Measurements from ENCODE around the gene CIT. TPM values are rescaled to one million over a fixed set of nuclear protein-coding genes. Genes with fewer than 3 reads are reported as not detected.

CIT gene
- total RNA-seq, 1 donor from 2014 or later = 1.1 TPM

GRCh38 chr12:119770146-119770545 is 107.0 kb downstream of the CIT start:
- intact Hi-C loops (cut with DNase I) = no loop called here
- DNase-seq (ENCODE audit: missing footprints) (no peak), ATAC-seq (no peak)

- intact Hi-C loops (cut with DNase I) = no loop called here
- DNase-seq (ENCODE audit: missing footprints) (no peak), ATAC-seq (no peak)
These were observed 114.5 kb downstream of the CIT start for GRCh38 chr12:119762619-119763018.

GRCh38 chr12:119758722-119759121 is 118.4 kb downstream of the CIT start:
- intact Hi-C loops (cut with DNase I) = no loop called here
- DNase-seq (ENCODE audit: missing footprints) (no peak), ATAC-seq (no peak)

- intact Hi-C loops (cut with DNase I) = no loop called here
- DNase-seq (ENCODE audit: missing footprints) = no peak
These were observed 118.9 kb downstream of the CIT start for GRCh38 chr12:119758234-119758633.

GRCh38 chr12:119751961-119752360 is 125.2 kb downstream of the CIT start:
- intact Hi-C loops (cut with DNase I) = no loop called here
- DNase-seq (ENCODE audit: missing footprints) (no peak), ATAC-seq (no peak)

More at GRCh38 chr12:119758234-119758633, 118.9 kb downstream of the CIT start:
- ATAC-seq = no peak

- DNase-seq (ENCODE audit: missing footprints) (no peak), ATAC-seq (no peak)
- intact Hi-C loops (cut with DNase I) = no loop called here
These were observed 127.5 kb downstream of the CIT start for GRCh38 chr12:119749666-119750065.

- intact Hi-C loops (cut with DNase I) = no loop called here
- no peak for ATAC-seq
- no peak for DNase-seq (ENCODE audit: missing footprints)
These were observed 128.6 kb downstream of the CIT start for GRCh38 chr12:119748497-119748896.

- intact Hi-C loops (cut with DNase I) = no loop called here
- no peak for DNase-seq (ENCODE audit: missing footprints)
- no peak for ATAC-seq
These were observed 131.0 kb downstream of the CIT start for GRCh38 chr12:119746169-119746568.

GRCh38 chr12:119744900-119745606 is 132.1 kb downstream of the CIT start:
- intact Hi-C loops (cut with DNase I) = no loop called here
- no peak for ATAC-seq
- no peak for DNase-seq (ENCODE audit: missing footprints)

- intact Hi-C loops (cut with DNase I) = no loop called here
- DNase-seq (ENCODE audit: missing footprints) = no peak
- no peak for ATAC-seq
These were observed 134.4 kb downstream of the CIT start for GRCh38 chr12:119742700-119743099.

- intact Hi-C loops (cut with DNase I) = no loop called here
- DNase-seq (ENCODE audit: missing footprints) (no peak), ATAC-seq (no peak)
These were observed 136.3 kb downstream of the CIT start for GRCh38 chr12:119740830-119741229.

- intact Hi-C loops (cut with DNase I) = no loop called here
- DNase-seq (ENCODE audit: missing footprints) = no peak
- ATAC-seq = no peak
These were observed 142.0 kb downstream of the CIT start for GRCh38 chr12:119735079-119735478.

GRCh38 chr12:119730381-119730780 is 146.7 kb downstream of the CIT start:
- no peak for ATAC-seq
- intact Hi-C loops (cut with DNase I) = no loop called here
- no peak for DNase-seq (ENCODE audit: missing footprints)

GRCh38 chr12:119729871-119730270 is 147.2 kb downstream of the CIT start:
- DNase-seq (ENCODE audit: missing footprints) = no peak
- intact Hi-C loops (cut with DNase I) = no loop called here
- ATAC-seq = no peak

GRCh38 chr12:119728444-119728745 is 148.7 kb downstream of the CIT start:
- intact Hi-C loops (cut with DNase I) = no loop called here
- DNase-seq (ENCODE audit: missing footprints) = no peak
- ATAC-seq = no peak

- DNase-seq (ENCODE audit: missing footprints) = no peak
- intact Hi-C loops (cut with DNase I) = no loop called here
These were observed 149.3 kb downstream of the CIT start for GRCh38 chr12:119727600-119728443.

GRCh38 chr12:119725523-119725922 is 151.6 kb downstream of the CIT start:
- DNase-seq (ENCODE audit: missing footprints) = no peak
- intact Hi-C loops (cut with DNase I) = no loop called here
- ATAC-seq = no peak

More at GRCh38 chr12:119727600-119728443, 149.3 kb downstream of the CIT start:
- no peak for ATAC-seq

GRCh38 chr12:119721306-119721705 is 155.8 kb downstream of the CIT start:
- DNase-seq (ENCODE audit: missing footprints) = no peak
- intact Hi-C loops (cut with DNase I) = no loop called here
- no peak for ATAC-seq

- ATAC-seq (no peak), DNase-seq (ENCODE audit: missing footprints) (no peak)
- intact Hi-C loops (cut with DNase I) = no loop called here
These were observed 156.8 kb downstream of the CIT start for GRCh38 chr12:119720349-119720748.

- intact Hi-C loops (cut with DNase I) = no loop called here
- ATAC-seq (no peak), DNase-seq (ENCODE audit: missing footprints) (no peak)
These were observed 159.0 kb downstream of the CIT start for GRCh38 chr12:119718141-119718540.
